Panc1 (cell line): ENCODE measurements around the gene VWA7.

Experiments used
- CTCF ChIP-seq: fragments of 450-650 bp; IDR thresholded peaks from 2 replicates; pipeline ENCODE4 v1.5.1; 2017; ENCODE audit warnings: mild to moderate bottlenecking
- SIN3A ChIP-seq: IDR thresholded peaks from 2 replicates; pipeline ENCODE4 v1.6.1; 2012; ENCODE audit warnings: low read depth, mild to moderate bottlenecking, low read length, moderate library complexity, borderline replicate concordance; ENCODE audit not compliant: insufficient read depth

- TF ChIP-seq SIN3A (no peak), CTCF (no peak)
Measured at GRCh38 chr6:31780507-31781243, 3.5 kb upstream of the VWA7 start.
